HCEC 1CT (cell line): ENCODE results near the gene VANGL1.
A peak's percentile ranks its signal among the peaks of the same experiment; 100 is the strongest.
"Not testable (repeated sequence)": the region's sequence is repeated elsewhere in the genome, so short reads cannot be mapped to it uniquely, and the experiment has no call there.

ENCODE experiments used
- DNase-seq: peaks from one replicate; pipeline ENCODE4 v3.0.0-alpha.2; 2017

The VANGL1 gene

DNA sequence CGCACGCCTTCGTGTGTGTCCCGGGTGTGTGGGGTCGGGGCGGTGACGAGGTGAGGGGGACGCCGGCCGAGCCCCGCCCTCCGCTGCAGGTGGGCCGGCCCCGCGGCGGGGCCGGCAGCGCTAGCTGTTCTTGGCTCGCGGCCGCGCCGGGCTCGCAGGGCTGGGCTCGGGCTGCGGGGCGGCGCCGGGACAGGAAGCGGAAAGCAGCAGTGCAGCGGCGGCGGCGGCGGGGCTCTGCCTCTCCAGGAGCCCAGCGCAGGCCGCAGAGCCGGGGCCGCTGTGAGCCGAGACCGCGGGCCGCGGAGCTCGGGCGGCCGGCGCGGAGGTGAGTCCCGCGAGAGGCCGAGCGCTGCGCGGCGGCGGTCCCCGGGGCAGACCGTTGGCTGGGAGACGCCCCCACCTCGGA lies at the start of gene VANGL1:
Gene VANGL1 (plus strand): TSS at position 209 of the 406 bp plus-strand sequence. CDS start 9,444 bp downstream, outside the sequence.
- peak; percentile 70 for DNase-seq

GRCh38 chr1:115592264-115592663 lies 49.5 kb upstream of the VANGL1 start:
- DNase-seq = no peak

DNA sequence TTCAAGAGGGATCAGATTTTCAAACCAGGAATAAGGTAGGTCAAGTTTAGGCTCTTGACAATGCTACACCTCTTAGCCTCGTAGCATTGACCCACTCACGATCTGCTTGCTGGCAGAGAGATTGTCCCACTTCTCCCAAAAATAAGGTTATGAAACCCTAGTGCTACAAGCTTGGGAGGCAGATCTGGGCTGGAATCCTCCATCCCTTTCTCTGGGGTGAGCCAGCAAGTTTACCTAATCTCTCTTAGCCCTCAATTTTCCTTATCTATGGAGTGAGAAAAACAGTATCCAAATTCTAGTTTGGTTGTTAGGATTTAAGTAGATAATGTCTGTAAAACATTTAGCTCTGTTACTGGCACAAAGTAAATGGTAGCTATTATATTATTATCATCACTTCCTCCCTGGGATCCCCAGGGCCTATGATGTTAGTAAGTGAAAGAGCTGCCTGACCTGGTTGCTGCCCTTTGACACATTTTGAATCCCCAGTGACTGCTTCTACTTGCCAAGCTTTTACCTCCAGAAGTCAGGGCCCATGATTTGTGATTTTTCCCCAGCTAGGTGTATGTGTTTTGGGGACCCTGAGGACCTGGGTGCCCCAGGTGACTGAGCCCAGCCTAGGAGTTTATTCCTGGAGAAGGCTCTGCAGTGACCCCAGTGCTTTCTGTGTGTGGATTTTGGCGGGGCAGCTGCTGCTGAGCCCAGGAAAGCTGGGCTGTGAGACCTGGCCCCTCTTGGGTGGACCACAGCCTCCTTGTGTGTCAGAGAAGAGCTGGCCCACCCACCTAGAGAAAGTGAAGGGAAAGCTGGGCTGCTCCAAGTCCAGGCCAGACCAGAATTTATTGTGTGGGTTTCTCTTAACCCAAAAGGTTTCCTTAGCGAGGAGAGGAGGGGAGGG lies 48.2 kb upstream of the VANGL1 start:
- no peak for DNase-seq

GRCh38 chr1:115594600-115594999 lies 47.2 kb upstream of the VANGL1 start:
- no peak for DNase-seq

- peak; percentile 93 for DNase-seq
Measured at GRCh38 chr1:115595279-115596079, 46.3 kb upstream of the VANGL1 start.

DNA sequence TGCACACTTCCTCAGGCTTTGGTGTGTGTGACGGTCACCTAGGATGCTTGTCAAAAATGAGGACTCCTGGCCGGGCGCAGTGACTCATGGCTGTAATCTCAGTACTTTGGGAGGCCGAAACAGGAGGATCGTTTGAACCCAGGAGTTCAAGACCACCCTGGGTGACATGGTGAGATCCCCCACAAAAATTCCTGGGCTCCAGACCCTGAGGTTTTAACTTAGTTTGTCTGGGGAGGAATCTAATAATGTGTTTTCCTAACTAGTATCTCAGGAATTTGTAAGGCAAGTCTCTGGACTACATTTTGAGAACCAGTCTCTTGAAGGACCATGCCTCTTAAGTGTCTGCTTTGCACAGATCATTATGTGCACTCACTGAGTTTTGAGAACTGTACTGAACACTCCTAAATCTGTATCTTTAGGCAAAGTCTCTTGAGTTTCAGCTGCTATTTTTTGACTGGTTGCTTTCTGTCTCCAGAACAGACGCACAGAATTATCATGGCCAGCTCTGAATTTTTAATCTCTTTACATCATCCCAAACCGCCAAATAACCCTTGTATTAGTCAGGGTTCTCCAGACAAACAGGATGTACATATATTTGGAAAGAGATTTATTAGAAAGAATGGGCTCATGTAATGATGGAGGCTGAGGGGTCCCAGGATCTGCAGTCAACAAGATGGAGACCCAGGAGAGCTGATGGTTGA lies 45.5 kb upstream of the VANGL1 start:
- DNase-seq = peak; percentile 62

- DNase-seq = no peak
Measured at GRCh38 chr1:115604508-115604907, 37.3 kb upstream of the VANGL1 start.

GRCh38 chr1:115606305-115606704 lies 35.5 kb upstream of the VANGL1 start:
- DNase-seq = no peak

DNA sequence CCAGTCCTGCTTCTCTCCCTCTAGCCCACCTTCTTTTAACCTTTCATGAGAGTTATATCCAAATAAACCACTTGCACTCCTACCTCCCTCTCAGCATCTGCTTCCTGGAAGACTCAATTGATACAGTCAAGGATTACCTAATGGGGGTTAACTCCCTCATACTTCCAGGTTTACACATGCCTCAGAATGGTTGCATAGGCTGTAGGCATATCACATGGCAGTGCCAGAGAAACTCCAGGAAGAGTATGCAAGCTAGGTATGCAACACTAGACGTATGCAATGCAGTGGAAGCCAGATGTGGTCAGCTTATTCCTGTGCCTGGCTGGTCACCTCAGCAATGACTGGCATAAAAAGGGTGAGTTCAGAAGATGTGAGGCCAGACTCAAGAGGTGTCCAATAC lies 32.7 kb upstream of the VANGL1 start:
- DNase-seq = no peak

- DNase-seq = no peak
Measured at GRCh38 chr1:115613767-115614166, 28.0 kb upstream of the VANGL1 start.

GRCh38 chr1:115620453-115620852 lies 21.3 kb upstream of the VANGL1 start:
- no peak for DNase-seq

GRCh38 chr1:115620950-115621349 lies 20.8 kb upstream of the VANGL1 start:
- no peak for DNase-seq

GRCh38 chr1:115624859-115625258 lies 16.9 kb upstream of the VANGL1 start:
- DNase-seq = no peak

GRCh38 chr1:115630342-115630741 lies 11.4 kb upstream of the VANGL1 start:
- no peak for DNase-seq

GRCh38 chr1:115632251-115633026 lies 9.3 kb upstream of the VANGL1 start:
- DNase-seq = no peak

DNA sequence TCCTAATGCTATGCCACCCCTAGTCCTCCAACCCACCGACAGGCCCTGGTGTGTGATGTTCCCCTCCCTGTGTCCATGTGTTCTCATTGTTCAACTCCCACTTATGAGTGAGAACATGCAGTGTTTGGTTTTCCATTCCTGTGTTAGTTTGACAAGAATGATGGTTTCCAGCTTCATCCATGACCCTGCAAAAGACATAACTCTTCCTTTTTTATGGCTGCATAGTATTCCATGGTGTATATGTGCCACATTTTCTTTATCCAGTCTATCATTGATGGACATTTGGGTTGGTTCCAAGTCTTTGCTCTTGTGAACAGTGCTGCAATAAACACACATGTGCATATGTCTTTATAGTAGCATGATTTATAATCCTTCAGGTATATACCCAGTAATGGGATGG lies 8.2 kb upstream of the VANGL1 start:
- not testable (repeated sequence) for DNase-seq

DNA sequence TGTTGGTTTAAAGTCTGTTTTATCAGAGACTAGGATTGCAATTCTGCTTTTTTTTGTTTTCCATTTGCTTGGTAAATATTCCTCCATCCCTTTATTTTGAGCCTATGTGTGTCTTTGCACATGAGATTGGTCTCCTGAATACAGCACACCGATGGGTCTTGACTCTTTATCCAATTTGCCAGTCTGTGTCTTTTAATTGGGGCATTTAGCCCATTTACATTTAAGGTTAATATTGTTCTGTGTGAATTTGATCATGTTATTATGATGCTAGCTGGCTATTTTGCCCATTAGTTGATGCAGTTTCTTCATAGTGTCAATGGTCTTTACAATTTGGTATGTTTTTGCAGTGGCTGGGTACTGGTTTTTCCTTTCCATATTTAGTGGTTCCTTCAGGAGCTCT lies 4.5 kb upstream of the VANGL1 start:
- DNase-seq = not testable (repeated sequence)

- DNase-seq = no peak
Measured at GRCh38 chr1:115640384-115640783, 1.4 kb upstream of the VANGL1 start.

GRCh38 chr1:115642168-115643072 lies 650 bp downstream of the VANGL1 start:
- peak; percentile 43 for DNase-seq

GRCh38 chr1:115643225-115643624 lies 1.5 kb downstream of the VANGL1 start:
- no peak for DNase-seq

DNA sequence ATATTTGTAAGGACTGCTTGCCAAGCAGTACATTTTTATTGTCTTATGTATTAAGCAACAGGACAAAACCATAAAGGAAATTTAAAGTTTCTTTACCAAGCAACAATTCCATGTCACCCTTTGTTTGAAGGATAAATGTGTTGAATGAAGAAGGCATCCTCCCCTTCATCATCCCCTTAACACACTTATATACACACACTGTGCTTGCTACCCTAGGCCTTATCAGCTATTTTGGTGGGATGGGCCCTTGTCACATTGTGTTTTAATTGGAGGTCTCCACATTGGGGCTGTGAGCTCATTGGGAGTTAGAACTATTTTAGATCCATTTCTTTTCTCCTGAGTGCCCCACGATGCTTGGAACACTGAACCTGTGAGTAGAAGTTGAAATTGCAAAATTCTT lies 1.9 kb downstream of the VANGL1 start:
- no peak for DNase-seq
